Chondrocyte (in vitro differentiated cells): ENCODE measurements around the gene CEP89. TPM values are rescaled to one million over a fixed set of nuclear protein-coding genes. Genes with fewer than 3 reads are reported as not detected.

Experiments used
- DNase-seq: peaks from one replicate; pipeline ENCODE4 v3.0.0; 2021; ENCODE audit warnings: mixed read lengths, low spot score
- H3K27ac Mint-ChIP-seq: one replicate; pipeline ENCODE4 v1.8.0; 2021; ENCODE audit warnings: mild to moderate bottlenecking, moderate library complexity, mixed read lengths; ENCODE audit not compliant: unreplicated experiment
- H3K27me3 Mint-ChIP-seq: 2 replicates; pipeline ENCODE4 v1.8.0; 2021; ENCODE audit warnings: low read depth, mixed read lengths
- H3K36me3 Mint-ChIP-seq: 2 replicates; pipeline ENCODE4 v1.8.0; 2021; ENCODE audit warnings: low read depth, mixed read lengths
- H3K4me1 Mint-ChIP-seq: 2 replicates; pipeline ENCODE4 v1.8.0; 2021; ENCODE audit warnings: low read depth, mild to moderate bottlenecking, mixed read lengths
- H3K4me3 Mint-ChIP-seq: one replicate; pipeline ENCODE4 v1.8.0; 2021; ENCODE audit warnings: mild to moderate bottlenecking, moderate library complexity, mixed read lengths; ENCODE audit not compliant: unreplicated experiment
- H3K9me3 Mint-ChIP-seq: 2 replicates; pipeline ENCODE4 v1.8.0; 2021; ENCODE audit warnings: low read depth, mixed read lengths
- CTCF ChIP-seq: fragments of 200-600 bp; sonication (generic); IDR thresholded peaks from 2 replicates; pipeline ENCODE4 v1.5.0; 2021; ENCODE audit warnings: antibody characterized with exemption, mild to moderate bottlenecking, moderate library complexity
- total RNA-seq: library from RNA; stranded (reverse); gene quantifications from 3 replicates; pipeline ENCODE4 v1.2.1, GENCODE V29; 2021

CEP89 gene
- total RNA-seq, 1 donor from 2014 or later: 29.8 TPM

- no peak for DNase-seq
- no peak for TF ChIP-seq CTCF
- H3K4me1 Mint-ChIP-seq: no peaks in the 10 kb centered on the region
- H3K36me3 Mint-ChIP-seq: no peaks in the 10 kb centered on the region
- H3K9me3 Mint-ChIP-seq: no peaks in the 10 kb centered on the region
- H3K27ac Mint-ChIP-seq: no peak overlapping the region
- H3K27me3 Mint-ChIP-seq: no peaks in the 10 kb centered on the region
- H3K4me3 Mint-ChIP-seq: no peak overlapping the region
Measured at GRCh38 chr19:32864318-32865007, 107.3 kb downstream of the CEP89 start.

- Mint-ChIP-seq H3K27ac (no peak overlapping the region), H3K27me3 (no peaks in the 10 kb centered on the region), H3K36me3 (no peaks in the 10 kb centered on the region), H3K4me1 (no peaks in the 10 kb centered on the region), H3K4me3 (no peak overlapping the region), H3K9me3 (no peaks in the 10 kb centered on the region)
- no peak for TF ChIP-seq CTCF
- DNase-seq: no peak
Measured at GRCh38 chr19:32863841-32864240, 107.9 kb downstream of the CEP89 start.

GRCh38 chr19:32863301-32863700, 108.5 kb downstream of the CEP89 start:
- no peaks in the 10 kb centered on the region for H3K4me1 Mint-ChIP-seq
- no peak overlapping the region for H3K27ac Mint-ChIP-seq
- TF ChIP-seq CTCF: no peak
- no peak for DNase-seq
- H3K4me3 Mint-ChIP-seq: no peak overlapping the region
- no peaks in the 10 kb centered on the region for H3K36me3 Mint-ChIP-seq
- H3K27me3 Mint-ChIP-seq: no peaks in the 10 kb centered on the region
- no peaks in the 10 kb centered on the region for H3K9me3 Mint-ChIP-seq

- no peaks in the 10 kb centered on the region for H3K27me3 Mint-ChIP-seq
- H3K36me3 Mint-ChIP-seq: no peaks in the 10 kb centered on the region
- H3K4me3 Mint-ChIP-seq: no peak overlapping the region
- H3K4me1 Mint-ChIP-seq: no peaks in the 10 kb centered on the region
- no peaks in the 10 kb centered on the region for H3K9me3 Mint-ChIP-seq
- no peak overlapping the region for H3K27ac Mint-ChIP-seq
- DNase-seq: peak; percentile 54
- no peak for TF ChIP-seq CTCF
Measured at GRCh38 chr19:32862741-32863140, 109.0 kb downstream of the CEP89 start.

GRCh38 chr19:32862173-32862572, 109.6 kb downstream of the CEP89 start:
- H3K4me1 Mint-ChIP-seq: no peaks in the 10 kb centered on the region
- no peak overlapping the region for H3K27ac Mint-ChIP-seq
- H3K27me3 Mint-ChIP-seq: no peaks in the 10 kb centered on the region
- DNase-seq: peak; percentile 81
- H3K4me3 Mint-ChIP-seq: no peak overlapping the region
- TF ChIP-seq CTCF: no peak
- no peaks in the 10 kb centered on the region for H3K9me3 Mint-ChIP-seq
- H3K36me3 Mint-ChIP-seq: no peaks in the 10 kb centered on the region
